ENCODE data around the gene HSPG2. TPM values are rescaled to one million over a fixed set of nuclear protein-coding genes. Genes with fewer than 3 reads are reported as not detected.

The HSPG2 gene
- polyA plus RNA-seq, 1 donor = 350 TPM

GRCh38 chr1:21898326-21899200 is 38.5 kb downstream of the HSPG2 start:
- DNase-seq = no peak

GRCh38 chr1:21897844-21898243 is 39.3 kb downstream of the HSPG2 start:
- DNase-seq = no peak

- DNase-seq = peak; percentile 81
These were observed 40.2 kb downstream of the HSPG2 start for GRCh38 chr1:21896652-21897532.

- no peak for DNase-seq
These were observed 41.1 kb downstream of the HSPG2 start for GRCh38 chr1:21896026-21896425.

- DNase-seq = no peak
These were observed 42.9 kb downstream of the HSPG2 start for GRCh38 chr1:21894034-21894881.

- no peak for DNase-seq
These were observed 43.9 kb downstream of the HSPG2 start for GRCh38 chr1:21893046-21893805.

- DNase-seq = no peak
These were observed 45.3 kb downstream of the HSPG2 start for GRCh38 chr1:21891621-21892479.

GRCh38 chr1:21891081-21891480 is 46.0 kb downstream of the HSPG2 start:
- no peak for DNase-seq

- DNase-seq = no peak
These were observed 48.6 kb downstream of the HSPG2 start for GRCh38 chr1:21888500-21888899.

- no peak for DNase-seq
These were observed 49.3 kb downstream of the HSPG2 start for GRCh38 chr1:21887796-21888195.

- DNase-seq = no peak
These were observed 49.8 kb downstream of the HSPG2 start for GRCh38 chr1:21887216-21887736.

GRCh38 chr1:21886486-21887215 is 50.5 kb downstream of the HSPG2 start:
- DNase-seq = no peak

GRCh38 chr1:21885236-21886037 is 51.7 kb downstream of the HSPG2 start:
- DNase-seq = no peak

- no peak for DNase-seq
These were observed 52.5 kb downstream of the HSPG2 start for GRCh38 chr1:21884456-21885235.

GRCh38 chr1:21882721-21883415 is 54.2 kb downstream of the HSPG2 start:
- DNase-seq = no peak

GRCh38 chr1:21881250-21881649 is 55.9 kb downstream of the HSPG2 start:
- DNase-seq = no peak

- DNase-seq = no peak
These were observed 56.5 kb downstream of the HSPG2 start for GRCh38 chr1:21880619-21880970.
